ENCODE measurements around the gene TP73.

The TP73 gene

DNA sequence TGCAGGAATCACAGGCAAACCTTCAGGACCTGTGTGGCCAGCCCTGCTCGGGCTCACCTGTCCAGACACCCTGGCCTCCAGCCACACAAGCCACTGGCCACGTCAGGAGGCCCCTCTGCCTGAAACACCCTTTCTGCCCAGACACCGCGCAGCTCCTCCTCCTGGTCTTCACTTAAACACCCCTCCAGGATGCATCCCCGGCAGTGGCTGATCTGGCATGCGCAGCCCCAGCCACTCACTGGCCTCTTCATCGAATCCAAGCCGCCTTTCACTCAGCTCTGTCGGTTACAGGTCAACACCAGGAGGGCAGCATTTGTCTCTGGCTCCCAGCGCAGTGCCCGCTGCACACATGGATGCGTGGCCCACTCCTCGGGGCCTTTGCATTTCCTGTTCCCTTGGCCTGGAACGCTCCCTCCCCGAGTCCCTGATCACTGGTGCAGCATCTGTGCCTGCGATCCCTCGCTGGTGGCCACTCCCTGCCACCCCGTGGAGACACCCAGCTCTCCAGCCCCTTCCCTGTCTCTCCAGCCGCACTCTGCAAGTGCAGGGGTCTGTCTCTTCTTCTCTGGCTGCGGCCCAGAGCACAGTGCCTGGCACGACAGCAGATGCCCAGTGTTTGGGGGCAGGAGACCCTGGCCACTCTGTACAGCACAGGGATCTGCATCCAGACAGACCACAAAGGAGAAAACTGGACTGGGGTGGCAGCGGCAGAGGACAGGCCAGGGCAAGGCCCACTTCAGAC is 18.1 kb upstream of the TP73 start:
- DNase-seq (ENCODE audit: low spot score) = no peak

DNA sequence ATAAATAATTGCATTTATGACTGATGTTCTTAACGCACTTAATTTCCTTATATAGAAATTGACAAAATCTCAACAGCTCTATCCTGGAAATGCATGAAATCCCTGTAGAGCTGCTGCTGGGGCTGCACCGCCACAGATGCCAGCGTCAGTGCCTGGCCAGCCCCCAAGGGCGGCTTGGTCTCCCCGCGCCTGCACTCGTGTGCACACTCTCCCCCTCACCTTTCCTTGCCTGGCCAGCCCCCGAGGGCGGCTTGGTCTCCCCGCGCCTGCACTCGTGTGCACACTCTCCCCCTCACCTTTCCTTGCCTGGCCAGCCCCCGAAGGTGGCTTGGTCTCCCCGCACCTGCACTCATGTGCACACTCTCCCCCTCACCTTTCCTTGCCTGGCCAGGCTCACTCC is 16.2 kb upstream of the TP73 start:
- DNase-seq (ENCODE audit: low spot score) = no peak

DNA sequence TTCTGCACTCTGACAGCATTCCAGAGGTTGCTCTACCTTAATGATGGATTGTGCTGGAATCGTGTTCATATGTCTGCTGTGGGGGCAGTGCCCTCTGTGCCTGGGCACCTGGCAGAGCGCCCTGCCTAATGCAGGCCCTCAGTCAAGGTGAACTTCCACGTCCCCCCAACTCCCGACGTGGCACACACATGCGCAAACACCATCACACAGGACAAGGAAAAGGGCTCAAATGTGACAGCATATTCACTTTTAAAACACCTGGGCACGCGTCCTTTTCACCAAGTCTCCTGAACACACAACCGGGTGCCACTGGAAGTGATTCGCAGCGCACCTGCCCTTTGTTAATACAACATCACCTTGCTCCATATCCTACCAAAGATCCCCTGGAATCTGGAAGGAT is 15.8 kb upstream of the TP73 start:
- DNase-seq (ENCODE audit: low spot score) = no peak

DNA sequence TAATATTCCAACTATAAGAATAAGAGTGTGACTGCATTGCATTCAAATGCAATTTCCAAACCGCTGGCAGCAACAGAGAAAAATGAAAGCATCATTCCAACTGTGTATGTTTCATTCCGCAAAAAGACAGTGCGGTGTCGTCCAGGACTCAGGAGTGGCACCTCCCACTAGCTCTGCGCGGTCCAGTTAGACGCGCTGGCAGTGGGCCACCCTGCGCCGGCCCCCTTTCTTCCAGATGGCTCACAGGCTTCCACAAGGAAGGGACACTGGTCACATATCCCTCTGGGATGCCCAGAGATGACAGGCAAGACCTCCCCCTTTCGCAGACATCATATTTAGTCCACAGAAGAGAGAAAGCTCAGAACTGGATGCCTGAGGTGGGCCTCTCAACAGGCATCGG is 14.3 kb upstream of the TP73 start:
- no peak for DNase-seq (ENCODE audit: low spot score)

DNA sequence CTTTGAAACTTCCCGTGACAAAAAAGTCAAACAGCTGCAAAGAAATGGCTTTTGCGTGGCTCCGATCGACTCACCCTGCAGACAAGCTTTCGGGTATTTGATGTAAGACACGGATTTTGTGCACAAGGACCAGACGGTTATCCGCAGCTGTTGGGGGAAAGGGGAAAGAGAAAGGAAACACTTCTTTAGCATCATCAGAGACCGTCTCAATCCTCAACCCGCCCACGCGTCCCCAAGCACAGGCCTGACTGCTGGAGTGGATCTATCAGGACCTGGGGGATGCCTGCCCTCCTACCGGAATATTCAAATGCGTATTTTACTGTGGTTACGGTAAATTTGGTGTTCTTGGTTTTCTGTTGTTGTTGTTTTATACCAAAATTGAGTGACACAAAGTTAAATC is 13.6 kb upstream of the TP73 start:
- DNase-seq (ENCODE audit: low spot score) = no peak

DNA sequence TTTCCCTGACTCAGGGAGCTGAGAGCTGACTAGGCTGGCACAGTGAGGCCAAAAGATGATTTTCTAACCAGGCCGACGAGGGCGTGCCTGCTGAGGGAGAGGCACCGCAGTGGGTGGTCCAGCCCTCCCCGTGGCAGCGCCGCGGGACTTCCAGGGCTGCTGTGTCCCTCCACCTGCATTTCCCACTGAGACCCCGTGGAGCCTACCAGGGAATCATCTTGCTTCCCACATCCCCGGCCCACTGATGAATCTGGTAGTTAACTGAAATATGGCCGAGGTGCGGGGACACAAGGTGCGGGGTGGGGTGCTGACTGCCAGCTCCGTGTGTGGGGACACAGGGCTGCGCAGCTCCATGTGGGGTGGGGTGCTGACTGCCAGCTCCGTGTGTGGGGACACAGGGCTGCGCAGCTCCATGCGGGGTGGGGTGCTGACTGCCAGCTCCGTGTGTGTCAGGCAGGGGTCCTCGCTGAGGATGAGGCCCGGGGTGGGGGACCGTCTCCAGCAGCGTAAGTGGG is 12.9 kb upstream of the TP73 start:
- no peak for DNase-seq (ENCODE audit: low spot score)

DNA sequence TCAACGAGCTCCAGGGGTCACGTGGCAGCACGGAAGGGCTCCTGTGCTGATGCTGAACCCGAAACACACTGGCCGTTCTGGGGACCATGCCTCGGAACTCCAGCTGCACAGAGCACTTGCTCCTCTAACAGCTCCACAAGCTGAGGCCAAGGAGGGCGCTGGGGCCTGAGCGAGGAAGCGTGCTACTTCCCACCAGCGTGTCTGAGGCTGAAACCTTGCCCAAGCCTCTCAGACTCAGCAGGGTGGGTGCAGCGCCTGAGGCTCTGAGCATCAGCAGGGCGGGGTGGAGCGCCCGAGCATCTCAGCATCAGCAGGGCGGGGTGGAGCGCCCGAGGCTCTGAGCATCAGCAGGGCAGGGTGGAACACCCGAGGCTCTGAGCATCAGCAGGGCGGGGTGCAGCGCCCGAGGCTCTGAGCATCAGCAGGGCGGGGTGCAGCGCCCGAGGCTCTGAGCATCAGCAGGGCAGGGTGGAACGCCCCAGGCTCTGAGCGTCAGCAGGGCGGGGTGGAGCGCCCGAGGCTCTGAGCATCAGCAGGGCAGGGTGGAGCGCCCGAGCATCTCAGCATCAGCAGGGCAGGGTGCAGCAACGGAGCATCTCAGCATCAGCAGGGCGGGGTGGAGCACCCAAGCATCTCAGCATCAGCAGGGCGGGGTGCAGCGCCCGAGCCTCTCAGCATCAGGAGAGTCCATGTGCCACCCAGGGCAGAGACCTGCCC is 12.0 kb upstream of the TP73 start:
- DNase-seq (ENCODE audit: low spot score) = no peak

DNA sequence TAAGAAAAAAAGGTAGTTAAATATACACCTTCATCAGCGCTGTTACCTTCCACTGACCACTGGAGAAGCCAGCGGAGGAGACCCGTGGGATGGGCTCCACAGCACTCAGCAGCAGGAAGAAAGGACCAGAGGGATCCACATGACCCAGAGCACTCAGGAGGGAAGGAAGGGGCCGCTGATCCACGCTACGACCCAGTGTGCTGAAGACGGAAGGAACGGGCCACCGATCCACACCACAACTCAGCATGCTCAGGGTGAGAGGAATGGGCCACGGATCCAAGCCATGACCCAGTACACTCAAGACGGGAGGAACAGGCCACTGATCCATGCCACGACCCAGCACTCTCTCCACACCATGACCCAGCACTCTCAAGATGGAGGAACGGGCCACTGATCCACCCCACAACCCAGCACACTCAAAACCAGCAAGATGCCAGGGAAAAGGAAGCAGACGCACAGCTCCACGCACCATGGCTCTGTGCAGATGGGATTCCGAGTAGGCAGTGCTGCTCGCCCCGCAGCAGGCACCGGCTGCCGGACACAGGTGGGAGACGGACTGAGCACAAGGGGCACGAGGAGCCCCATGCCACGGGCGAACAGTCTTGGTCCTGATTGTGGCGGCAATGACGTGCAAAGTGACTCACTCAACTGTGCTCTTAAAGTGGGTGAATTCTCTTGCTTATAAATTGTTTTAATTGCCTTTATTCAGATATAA is 11.1 kb upstream of the TP73 start:
- DNase-seq (ENCODE audit: low spot score) = no peak

DNA sequence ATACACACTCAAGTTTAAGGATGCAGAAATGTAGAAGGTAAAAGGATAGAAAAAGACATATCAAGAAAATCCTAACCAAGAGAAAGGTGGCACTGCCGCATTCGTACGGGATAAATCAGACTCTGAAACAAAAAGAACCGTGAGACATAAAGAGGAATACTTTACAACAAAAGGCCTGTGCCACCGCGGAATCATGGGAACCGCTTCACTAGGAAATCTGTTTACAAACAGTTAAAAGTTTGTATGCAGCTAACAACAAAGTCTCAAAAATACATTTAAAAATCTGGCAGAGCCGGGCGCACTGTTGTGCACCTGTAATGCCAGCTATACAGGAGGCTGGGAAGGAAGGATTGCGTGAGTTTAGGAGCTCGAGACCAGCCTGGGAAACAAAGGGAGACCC is 10.5 kb upstream of the TP73 start:
- DNase-seq (ENCODE audit: low spot score) = no peak

DNA sequence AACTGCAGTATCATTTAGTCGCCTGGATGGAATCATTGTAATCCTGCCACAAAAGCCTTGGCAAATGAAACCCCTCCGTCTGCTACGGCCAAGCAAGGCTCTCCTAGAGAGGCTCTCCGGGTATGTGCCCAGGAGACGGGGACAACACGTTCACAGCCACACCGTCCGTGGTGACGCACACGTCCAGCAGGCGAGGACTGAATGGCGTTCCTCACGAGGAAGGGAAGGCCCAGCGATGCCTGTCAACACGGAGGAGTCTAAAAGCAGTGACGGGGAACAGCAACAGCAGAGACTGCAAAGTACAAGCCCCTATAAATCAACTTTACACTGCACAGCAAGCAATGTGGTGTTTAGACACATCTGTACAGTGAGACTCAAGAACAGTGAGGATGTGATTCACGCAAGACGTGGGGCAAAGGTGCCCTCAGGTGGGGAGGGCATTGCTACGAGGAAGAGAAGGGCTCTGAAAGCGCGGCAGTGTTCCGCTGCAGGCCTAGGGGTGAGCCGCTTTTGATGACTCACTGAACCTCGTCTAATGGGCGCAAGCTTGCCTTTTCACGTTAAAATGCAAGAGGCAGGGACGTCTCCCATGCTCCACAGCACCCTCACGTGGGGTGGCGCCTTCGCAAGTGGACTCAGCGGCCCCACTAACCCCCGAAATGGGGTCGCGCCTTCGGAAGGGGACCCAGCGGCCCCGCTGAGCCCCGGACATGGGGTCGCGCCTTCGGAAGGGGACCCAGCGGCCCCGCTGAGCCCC is 9.2 kb upstream of the TP73 start:
- no peak for DNase-seq (ENCODE audit: low spot score)

DNA sequence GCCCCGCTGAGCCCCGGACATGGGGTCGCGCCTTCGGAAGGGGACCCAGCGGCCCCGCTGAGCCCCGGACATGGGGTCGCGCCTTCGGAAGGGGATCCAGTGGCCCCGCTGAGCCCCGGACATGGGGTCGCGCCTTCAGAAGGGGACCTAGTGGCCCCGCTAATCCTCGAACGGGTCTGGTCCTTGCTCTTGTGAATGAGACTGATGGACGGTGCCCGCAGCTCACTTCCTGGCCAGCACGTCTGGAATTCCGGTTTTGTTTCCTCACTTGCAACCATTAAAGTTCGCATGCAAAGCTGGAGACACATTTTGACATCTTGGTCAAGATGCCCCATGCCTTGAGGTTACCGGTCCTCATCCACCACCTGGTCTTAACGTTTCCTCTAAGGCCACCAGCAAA is 8.0 kb upstream of the TP73 start:
- no peak for DNase-seq (ENCODE audit: low spot score)

DNA sequence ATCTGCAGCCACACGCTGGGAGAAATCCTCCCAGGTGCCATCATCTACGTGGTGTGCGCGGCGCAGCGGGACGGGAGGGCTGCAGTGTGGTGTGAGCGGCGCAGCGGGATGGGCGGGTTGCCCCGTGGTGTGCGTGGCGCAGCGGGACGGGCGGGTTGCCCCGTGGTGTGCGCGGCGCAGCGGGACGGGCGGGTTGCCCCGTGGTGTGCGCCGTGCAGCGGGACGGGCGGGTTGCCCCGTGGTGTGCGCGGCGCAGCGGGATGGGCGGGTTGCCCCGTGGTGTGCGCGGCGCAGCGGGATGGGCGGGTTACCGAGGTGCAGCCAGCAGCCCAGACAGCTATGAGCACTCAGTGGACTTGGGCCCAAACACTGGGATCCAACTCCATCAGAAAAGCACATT is 7.1 kb upstream of the TP73 start:
- DNase-seq (ENCODE audit: low spot score) = no peak

DNA sequence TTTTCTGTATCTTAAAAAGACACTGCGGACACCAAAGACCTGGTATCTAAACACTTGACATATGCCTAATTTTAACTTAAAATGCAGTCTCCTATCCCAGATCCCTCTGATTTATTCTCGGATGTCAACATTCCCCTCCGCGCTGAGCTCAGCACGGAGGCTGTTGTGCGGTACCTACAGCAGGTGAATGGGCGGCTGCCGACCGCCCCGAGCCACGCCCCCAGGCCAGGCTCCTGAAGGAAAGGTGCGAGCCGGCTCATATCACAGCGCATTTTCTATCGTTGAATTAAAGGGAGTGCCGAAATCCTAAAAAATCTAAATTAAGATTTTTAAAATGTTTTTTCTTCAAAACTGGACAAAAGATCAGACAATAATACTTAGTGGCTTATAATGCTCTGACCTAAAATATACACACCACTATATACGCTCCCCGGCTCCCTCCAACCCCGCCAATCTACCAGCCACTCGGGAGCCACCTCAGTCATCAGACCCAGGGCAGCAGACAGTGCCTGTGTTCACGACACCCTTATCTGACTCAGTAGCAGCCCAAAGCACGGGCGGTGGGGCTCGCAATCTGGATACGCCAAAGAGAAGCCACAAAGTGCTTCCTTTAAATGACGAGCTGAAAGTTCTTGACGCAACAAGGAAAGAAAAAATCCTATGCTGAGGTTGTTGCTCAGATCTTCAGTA is 6.5 kb upstream of the TP73 start:
- no peak for DNase-seq (ENCODE audit: low spot score)

DNA sequence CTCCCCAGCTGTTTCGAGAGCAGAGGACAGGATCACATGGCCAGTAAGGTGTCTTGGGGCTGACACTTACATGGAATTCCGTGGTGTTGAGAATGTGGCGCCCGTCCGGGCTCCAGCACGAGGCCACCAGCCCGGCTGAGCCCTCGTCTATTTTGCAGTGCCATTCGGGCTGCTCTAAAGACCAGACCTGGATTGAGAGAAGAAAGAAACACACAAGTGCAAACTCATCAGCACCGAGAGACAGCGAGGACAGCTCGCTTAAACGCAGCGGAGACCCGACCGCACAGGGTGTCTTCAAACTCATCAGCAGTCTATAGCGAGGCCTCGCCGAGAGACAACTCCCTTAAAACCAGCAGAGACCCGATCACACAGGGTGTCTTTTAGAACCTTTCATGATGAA is 5.7 kb upstream of the TP73 start:
- DNase-seq (ENCODE audit: low spot score) = no peak

DNA sequence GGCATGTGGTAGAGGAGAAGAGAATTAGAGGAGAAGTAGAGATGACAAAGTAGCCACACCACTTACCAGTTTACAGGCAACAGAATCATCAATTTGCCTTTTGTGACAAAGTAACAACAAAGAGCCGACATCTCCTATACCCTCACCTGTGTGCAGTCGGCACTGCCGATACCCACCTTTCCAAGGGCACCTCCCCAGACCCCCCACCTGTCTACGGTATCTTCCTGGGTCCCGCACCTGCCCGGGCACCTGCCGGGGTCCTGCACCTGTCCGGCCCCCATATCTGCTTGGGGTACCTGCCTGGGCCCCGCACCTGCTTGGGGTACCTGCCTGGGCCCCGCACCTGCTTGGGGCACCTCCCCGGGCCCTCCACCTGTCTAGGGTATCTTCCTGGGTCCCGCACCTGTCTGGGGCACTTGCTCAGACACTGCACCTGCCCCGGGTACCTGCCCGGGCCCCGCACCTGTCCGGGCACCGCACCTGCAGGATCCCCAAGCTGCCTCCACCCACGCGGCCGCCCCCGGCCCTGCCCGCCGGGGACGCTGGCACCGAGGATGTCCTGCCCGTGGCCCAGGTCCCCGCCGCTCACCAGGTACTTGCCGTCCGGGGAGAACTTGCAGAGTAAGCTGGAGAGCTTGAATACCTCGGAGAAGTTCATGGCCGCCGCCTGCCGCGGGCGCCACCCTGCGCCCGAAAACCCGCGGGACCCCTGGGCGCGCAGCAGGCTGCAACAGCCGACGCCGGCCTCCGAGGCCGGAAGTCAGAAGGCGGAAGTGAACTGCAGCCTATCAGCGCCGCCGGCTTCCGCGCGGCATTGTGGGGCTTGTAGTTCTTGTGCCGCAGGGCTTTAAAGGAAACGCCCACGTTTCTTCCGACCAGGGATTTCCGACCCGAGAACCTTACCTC is 2.7 kb upstream of the TP73 start, which contains the start of gene WRAP73:
Gene WRAP73, minus strand, starts transcription at position 762 of the 906 bp plus-strand sequence. Its CDS starts 104 bp downstream, at position 658.
- peak; percentile 90 for DNase-seq (ENCODE audit: low spot score)

DNA sequence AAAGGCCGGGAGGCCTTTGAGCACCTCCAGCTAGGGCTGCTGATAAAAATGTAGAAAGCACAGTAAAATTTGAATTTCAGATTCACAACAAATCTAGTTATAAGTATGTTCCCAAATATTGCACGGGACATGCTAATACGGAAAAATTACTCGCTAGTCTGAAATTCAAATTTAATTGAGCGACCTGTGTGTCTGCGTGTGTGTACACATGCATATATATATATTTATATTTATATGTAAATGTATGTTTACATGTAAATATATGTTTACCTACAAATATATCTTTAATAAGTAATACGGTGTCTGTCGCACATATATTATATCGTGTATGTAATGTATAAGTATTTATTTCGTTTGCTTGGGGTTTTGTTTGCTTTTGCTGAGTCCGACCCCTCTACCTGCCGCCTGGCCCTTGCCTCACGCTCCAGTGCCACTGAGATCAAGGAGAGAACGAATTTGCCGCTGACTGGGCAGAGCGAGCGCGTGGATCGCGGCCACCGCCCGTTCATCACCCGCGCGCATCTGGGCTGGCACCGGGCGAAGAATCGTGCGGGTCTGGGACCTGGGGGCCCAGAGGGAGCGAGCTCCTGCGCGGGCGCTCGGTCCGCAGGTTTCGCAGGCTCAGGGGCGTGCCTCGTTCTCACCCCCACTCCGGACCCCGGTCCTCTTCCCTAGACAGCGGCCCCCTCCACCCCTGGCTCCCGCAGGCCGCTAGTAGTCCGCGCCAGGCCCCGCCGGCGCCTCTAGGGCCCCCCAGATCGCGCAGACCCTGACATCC is 1.9 kb upstream of the TP73 start:
- DNase-seq (ENCODE audit: low spot score) = no peak

DNA sequence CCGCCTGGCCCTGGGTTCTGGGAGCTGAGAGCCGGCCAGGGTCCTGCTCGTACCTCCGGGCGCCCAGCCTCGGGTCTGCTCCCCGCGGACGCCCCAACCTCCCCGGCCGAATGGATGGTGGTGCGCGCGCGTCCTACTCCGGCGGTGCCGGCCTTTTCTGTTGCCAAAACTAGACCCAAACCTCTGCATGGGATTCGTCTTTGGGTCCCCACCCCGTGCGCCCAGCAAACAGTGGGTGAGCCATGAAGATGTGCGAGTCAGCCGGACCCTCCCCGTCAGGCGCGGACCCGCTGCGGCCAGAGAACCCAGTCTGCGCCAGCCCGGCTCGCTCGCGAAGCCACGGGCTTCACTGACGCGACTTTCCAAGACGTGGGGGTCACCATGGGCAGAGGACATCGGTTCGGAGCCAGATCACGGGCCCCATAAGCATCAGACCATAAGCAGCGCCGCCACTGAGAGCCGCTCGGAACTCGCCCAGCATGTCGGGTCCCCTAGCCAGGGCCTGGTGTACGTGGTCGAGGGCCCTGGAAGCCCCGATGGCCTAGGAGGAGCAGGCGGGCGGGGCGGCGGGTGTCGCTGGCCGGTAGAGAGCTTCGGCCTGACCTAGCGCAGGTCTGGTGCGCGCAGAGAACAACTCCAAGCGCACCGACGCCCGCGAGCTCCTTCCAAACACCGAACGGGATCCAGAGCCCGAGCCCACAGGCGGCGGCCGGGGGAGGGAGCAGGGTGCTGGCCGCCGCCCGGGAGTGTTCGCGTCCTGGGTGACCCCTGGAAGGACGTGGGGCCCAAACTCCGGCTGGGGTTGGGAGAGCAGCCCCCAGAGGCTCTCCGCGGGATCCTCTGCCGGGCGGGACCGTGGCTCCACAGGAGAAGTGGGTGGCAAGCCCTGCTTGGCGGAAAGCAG is 1.0 kb upstream of the TP73 start:
- DNase-seq (ENCODE audit: low spot score) = no peak

DNA sequence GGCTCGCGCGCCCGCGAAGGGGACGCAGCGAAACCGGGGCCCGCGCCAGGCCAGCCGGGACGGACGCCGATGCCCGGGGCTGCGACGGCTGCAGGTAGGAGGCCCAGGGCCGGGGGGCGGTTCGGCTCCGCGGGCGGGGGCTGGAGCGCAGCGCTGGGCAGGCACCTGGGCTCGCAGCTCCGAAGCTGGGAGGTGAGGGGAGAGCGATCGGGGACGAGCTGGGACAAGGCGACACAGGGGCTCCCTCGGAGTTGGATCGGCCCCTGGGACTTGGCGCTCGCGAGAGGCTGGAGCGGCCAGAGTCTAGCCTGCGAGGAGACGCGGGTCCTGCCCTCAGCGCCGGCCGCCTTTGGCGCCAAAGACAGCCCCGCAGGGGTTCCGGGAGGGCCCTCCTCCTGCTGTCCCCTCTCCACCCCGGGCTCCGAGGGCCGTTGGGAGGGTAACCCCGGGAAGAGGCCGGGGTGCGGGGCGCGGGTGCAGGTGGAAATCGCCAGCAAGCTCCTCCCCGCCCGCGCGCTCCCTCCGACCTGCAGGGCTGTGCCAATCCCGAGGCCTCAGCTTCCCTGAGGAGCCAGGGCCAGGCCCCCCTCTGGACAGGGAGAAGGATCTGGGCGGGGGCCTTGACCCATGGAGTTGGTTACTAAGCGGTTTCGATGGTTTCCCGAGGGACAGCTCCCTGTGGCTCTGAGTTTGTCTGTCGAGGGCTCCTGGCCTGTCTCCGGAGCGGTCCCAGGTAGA is 401 bp downstream of the TP73 start:
- no peak for DNase-seq (ENCODE audit: low spot score)
